ENCODE data around the gene ALDH3A2. TPM values are rescaled to one million over a fixed set of nuclear protein-coding genes. Genes with fewer than 3 reads are reported as not detected.

ALDH3A2 gene
- polyA plus RNA-seq, 4 donors, result 68.6 to 153 (median 76.0) TPM

DNA sequence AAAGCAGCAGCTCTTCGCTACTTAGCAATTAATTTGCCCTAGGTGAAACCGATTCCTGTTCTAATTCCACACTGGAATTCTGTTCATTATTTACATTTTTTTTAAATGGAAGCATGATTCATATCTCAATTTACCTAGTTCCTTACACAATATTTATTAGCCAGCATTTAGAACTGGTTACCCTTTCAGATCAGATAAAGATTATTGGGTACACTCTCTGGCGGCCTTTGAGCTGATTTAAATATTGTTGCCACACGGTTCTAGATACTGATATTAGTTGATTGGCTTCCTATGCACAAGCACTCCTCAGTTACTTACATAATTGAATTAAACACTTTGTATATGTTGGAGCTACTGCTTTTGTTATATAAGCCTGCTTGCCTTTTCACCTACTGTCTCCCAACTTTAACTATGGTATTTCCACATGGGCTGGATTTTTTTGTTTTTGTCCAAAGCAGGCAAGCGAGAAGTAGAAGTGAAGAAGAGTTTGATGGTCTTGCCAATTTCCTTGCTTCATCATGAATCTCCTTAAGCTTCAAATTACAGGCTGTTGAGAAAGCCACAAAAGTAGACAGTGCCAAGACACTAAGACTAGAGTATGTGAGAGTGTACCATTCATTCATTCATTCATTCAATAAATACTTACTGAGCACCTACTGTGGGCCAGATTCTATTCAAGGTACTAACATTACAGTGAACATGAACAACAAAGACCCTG lies 3.9 kb upstream of the ALDH3A2 start:
- H3K9me3 ChIP-seq (ENCODE audit: control insufficient read depth in 2 of 2, insufficient read depth in 1 of 2, low read depth in 1 of 2, low read length in 1 of 2), result no peaks in the 10 kb centered on the region
- H3K4me1 ChIP-seq (ENCODE audit: control insufficient read depth in 3 of 3, insufficient read depth in 2 of 3, low read depth in 1 of 3, low read length in 2 of 3), result peaks cover 7 to 11% (median 10%) of the 10 kb centered on the region in 3 donors
- no peaks in the 10 kb centered on the region for H3K27me3 ChIP-seq (ENCODE audit: control insufficient read depth in 3 of 3, insufficient read depth in 3 of 3, low read length in 3 of 3)
- H3K4me3 ChIP-seq (ENCODE audit: low read depth in 1 of 3, low read length in 3 of 3), result no peak overlapping the region
- H3K36me3 ChIP-seq (ENCODE audit: control insufficient read depth in 3 of 3, insufficient read depth in 2 of 3, low read depth in 1 of 3, low read length in 3 of 3), result no peaks in the 10 kb centered on the region
- DNase-seq, result peak; percentile 15 to 84
- no peak overlapping the region for H3K27ac ChIP-seq (ENCODE audit: low read depth in 1 of 3, low read length in 2 of 3)
- WGBS, 3 donors, result 36 to 68% (median 52%) methylated on average over 5 of the region's 5 CpGs
- FAIRE-seq, result no peak

GRCh38 chr17:19645734-19646201 lies 2.8 kb upstream of the ALDH3A2 start:
- Histone ChIP-seq H3K27me3 (ENCODE audit: control insufficient read depth in 3 of 3, insufficient read depth in 3 of 3, low read length in 3 of 3) (no peaks in the 10 kb centered on the region), H3K9me3 (ENCODE audit: control insufficient read depth in 2 of 2, insufficient read depth in 1 of 2, low read depth in 1 of 2, low read length in 1 of 2) (no peaks in the 10 kb centered on the region), H3K27ac (ENCODE audit: low read depth in 1 of 3, low read length in 2 of 3) (no peak overlapping the region), H3K36me3 (ENCODE audit: control insufficient read depth in 3 of 3, insufficient read depth in 2 of 3, low read depth in 1 of 3, low read length in 3 of 3) (no peaks in the 10 kb centered on the region), H3K4me1 (ENCODE audit: control insufficient read depth in 3 of 3, insufficient read depth in 2 of 3, low read depth in 1 of 3, low read length in 2 of 3) (peaks cover 7 to 11% (median 10%) of the 10 kb centered on the region in 3 donors), H3K4me3 (ENCODE audit: low read depth in 1 of 3, low read length in 3 of 3) (no peak overlapping the region)
- FAIRE-seq (no peak), DNase-seq (peak; percentile 54 to 72)
- 18 to 26% (median 19%) methylated on average over 4 of the region's 4 CpGs for WGBS, 3 donors

DNA sequence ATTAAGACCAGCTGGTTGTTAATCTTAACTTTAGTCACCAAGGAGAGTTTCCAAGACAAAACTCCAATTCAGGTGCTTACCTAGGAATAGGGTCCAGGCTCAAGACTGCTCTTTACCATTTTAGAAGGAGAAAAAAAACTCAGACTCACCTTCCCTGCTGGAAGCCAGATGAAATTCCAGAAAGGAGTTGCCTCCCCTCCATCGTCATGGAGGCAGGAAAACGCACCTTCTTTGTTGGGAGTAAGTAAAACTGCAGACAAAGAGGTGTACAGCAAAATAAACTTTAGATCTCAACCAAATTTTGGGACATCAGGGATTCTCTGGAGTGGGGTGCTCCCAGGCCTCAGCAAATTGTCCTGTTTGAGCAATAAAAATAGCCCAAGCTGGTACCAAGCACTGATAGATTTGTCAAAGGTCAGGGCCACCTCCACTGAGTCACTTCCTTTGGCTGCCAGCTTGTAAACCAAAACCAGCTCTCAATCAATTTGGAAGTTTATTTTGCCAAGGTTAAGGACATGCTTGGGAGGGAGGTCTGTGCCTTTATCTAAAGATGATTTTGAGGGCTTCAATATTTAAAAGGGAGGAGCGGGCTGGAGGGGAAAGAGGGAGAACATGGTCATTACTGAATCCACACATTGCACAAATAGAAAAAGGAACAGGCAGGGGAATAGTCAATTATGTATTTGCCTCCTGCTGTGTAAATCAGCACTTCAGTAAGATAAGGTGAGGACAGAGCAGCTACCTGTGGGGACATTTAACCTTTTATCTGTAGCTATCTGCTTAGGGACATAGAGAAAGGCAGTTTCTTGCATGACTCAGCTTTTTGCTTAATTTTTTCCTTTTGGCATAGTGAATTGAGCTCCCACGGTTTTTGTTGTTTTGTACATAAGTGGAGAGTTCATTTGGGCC lies 1.5 kb upstream of the ALDH3A2 start:
- no peaks in the 10 kb centered on the region for H3K9me3 ChIP-seq (ENCODE audit: control insufficient read depth in 2 of 2, insufficient read depth in 1 of 2, low read depth in 1 of 2, low read length in 1 of 2)
- no peaks in the 10 kb centered on the region for H3K27me3 ChIP-seq (ENCODE audit: control insufficient read depth in 3 of 3, insufficient read depth in 3 of 3, low read length in 3 of 3)
- peak overlapping the region in 2 of 3 donors; percentile 62 to 93 for H3K4me3 ChIP-seq (ENCODE audit: low read depth in 1 of 3, low read length in 3 of 3)
- peak overlapping the region; percentile 51 to 98 (median 90) for H3K27ac ChIP-seq (ENCODE audit: low read depth in 1 of 3, low read length in 2 of 3)
- peaks cover 9 to 18% (median 11%) of the 10 kb centered on the region in 3 donors for H3K4me1 ChIP-seq (ENCODE audit: control insufficient read depth in 3 of 3, insufficient read depth in 2 of 3, low read depth in 1 of 3, low read length in 2 of 3)
- no peaks in the 10 kb centered on the region for H3K36me3 ChIP-seq (ENCODE audit: control insufficient read depth in 3 of 3, insufficient read depth in 2 of 3, low read depth in 1 of 3, low read length in 3 of 3)
- no peak for FAIRE-seq
- peak; percentile 17 to 60 for DNase-seq
- 42 to 70% (median 57%) methylated on average over 4 of the region's 4 CpGs for WGBS, 3 donors

- peaks cover 10 to 21% (median 11%) of the 10 kb centered on the region in 3 donors for H3K4me1 ChIP-seq (ENCODE audit: control insufficient read depth in 3 of 3, insufficient read depth in 2 of 3, low read depth in 1 of 3, low read length in 2 of 3)
- peak; percentile 55 to 80 for DNase-seq
These were observed 665 bp upstream of the ALDH3A2 start for GRCh38 chr17:19647697-19648474.

DNA sequence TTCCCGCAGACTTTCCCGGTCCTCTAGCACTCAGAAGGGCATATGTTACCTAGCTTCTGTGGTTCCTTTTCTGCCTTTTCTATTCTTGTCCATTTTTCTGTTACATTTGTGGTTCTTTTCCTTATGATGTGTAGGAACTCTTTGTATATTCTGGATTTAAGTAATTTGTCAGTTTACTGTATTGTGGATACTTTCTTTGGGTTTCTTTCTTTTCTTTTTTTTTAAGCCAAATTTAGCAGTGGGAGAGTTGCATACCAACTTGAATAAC lies 657 bp downstream of the ALDH3A2 start:
- H3K9me3 ChIP-seq (ENCODE audit: control insufficient read depth in 2 of 2, insufficient read depth in 1 of 2, low read depth in 1 of 2, low read length in 1 of 2), result peaks cover 0 to under 1% of the 10 kb centered on the region in 2 donors
- FAIRE-seq (no peak), DNase-seq (no peak)
- H3K4me3 ChIP-seq (ENCODE audit: low read depth in 1 of 3, low read length in 3 of 3), result peak overlapping the region; percentile 62 to 93 (median 64)
- 0 to 7% (median 3%) methylated on average over 2 of the region's 2 CpGs for WGBS, 3 donors
- peaks cover 0 to 12% (median 3%) of the 10 kb centered on the region in 3 donors for H3K36me3 ChIP-seq (ENCODE audit: control insufficient read depth in 3 of 3, insufficient read depth in 2 of 3, low read depth in 1 of 3, low read length in 3 of 3)
- H3K4me1 ChIP-seq (ENCODE audit: control insufficient read depth in 3 of 3, insufficient read depth in 2 of 3, low read depth in 1 of 3, low read length in 2 of 3), result peaks cover 10 to 21% (median 11%) of the 10 kb centered on the region in 3 donors
- H3K27me3 ChIP-seq (ENCODE audit: control insufficient read depth in 3 of 3, insufficient read depth in 3 of 3, low read length in 3 of 3), result no peaks in the 10 kb centered on the region
- H3K27ac ChIP-seq (ENCODE audit: low read depth in 1 of 3, low read length in 2 of 3), result peak overlapping the region; percentile 84 to 98 (median 90)

More at GRCh38 chr17:19647697-19648474, 665 bp upstream of the ALDH3A2 start:
- Histone ChIP-seq H3K4me3 (ENCODE audit: low read depth in 1 of 3, low read length in 3 of 3) (peak overlapping the region; percentile 62 to 93 (median 75)), H3K27me3 (ENCODE audit: control insufficient read depth in 3 of 3, insufficient read depth in 3 of 3, low read length in 3 of 3) (no peaks in the 10 kb centered on the region), H3K36me3 (ENCODE audit: control insufficient read depth in 3 of 3, insufficient read depth in 2 of 3, low read depth in 1 of 3, low read length in 3 of 3) (peaks cover 0 to under 1% (median 0%) of the 10 kb centered on the region in 3 donors), H3K27ac (ENCODE audit: low read depth in 1 of 3, low read length in 2 of 3) (peak overlapping the region; percentile 51 to 98 (median 90)), H3K9me3 (ENCODE audit: control insufficient read depth in 2 of 2, insufficient read depth in 1 of 2, low read depth in 1 of 2, low read length in 1 of 2) (no peaks in the 10 kb centered on the region)
- 2 to 3% (median 2%) methylated on average over 26 to 37 of the region's 37 CpGs for WGBS, 3 donors
- FAIRE-seq, result no peak

- H3K27me3 ChIP-seq (ENCODE audit: control insufficient read depth in 3 of 3, insufficient read depth in 3 of 3, low read length in 3 of 3), result no peaks in the 10 kb centered on the region
- H3K27ac ChIP-seq (ENCODE audit: low read depth in 1 of 3, low read length in 2 of 3), result peak overlapping the region in 1 of 3 donors; percentile 7
- peaks cover 7 to 21% (median 8%) of the 10 kb centered on the region in 3 donors for H3K4me1 ChIP-seq (ENCODE audit: control insufficient read depth in 3 of 3, insufficient read depth in 2 of 3, low read depth in 1 of 3, low read length in 2 of 3)
- peaks cover 0 to 19% (median 8%) of the 10 kb centered on the region in 3 donors for H3K36me3 ChIP-seq (ENCODE audit: control insufficient read depth in 3 of 3, insufficient read depth in 2 of 3, low read depth in 1 of 3, low read length in 3 of 3)
- DNase-seq (no peak), FAIRE-seq (no peak)
- WGBS, 3 donors, result 33 to 54% (median 41%) methylated on average over 1 of the region's 1 CpG
- H3K4me3 ChIP-seq (ENCODE audit: low read depth in 1 of 3, low read length in 3 of 3), result peak overlapping the region in 1 of 3 donors; percentile 62
- peaks cover 0 to 6% of the 10 kb centered on the region in 2 donors for H3K9me3 ChIP-seq (ENCODE audit: control insufficient read depth in 2 of 2, insufficient read depth in 1 of 2, low read depth in 1 of 2, low read length in 1 of 2)
These were observed 2.3 kb downstream of the ALDH3A2 start for GRCh38 chr17:19650826-19651225.

GRCh38 chr17:19651451-19652238 lies 3.1 kb downstream of the ALDH3A2 start:
- 24 to 61% (median 43%) methylated on average over 5 of the region's 5 CpGs for WGBS, 3 donors
- H3K4me3 ChIP-seq (ENCODE audit: low read depth in 1 of 3, low read length in 3 of 3), result no peak overlapping the region
- peak overlapping the region in 2 of 3 donors; percentile 7 to 39 for H3K27ac ChIP-seq (ENCODE audit: low read depth in 1 of 3, low read length in 2 of 3)
- H3K27me3 ChIP-seq (ENCODE audit: control insufficient read depth in 3 of 3, insufficient read depth in 3 of 3, low read length in 3 of 3), result no peaks in the 10 kb centered on the region
- peaks cover 5 to 22% (median 8%) of the 10 kb centered on the region in 3 donors for H3K36me3 ChIP-seq (ENCODE audit: control insufficient read depth in 3 of 3, insufficient read depth in 2 of 3, low read depth in 1 of 3, low read length in 3 of 3)
- FAIRE-seq (no peak), DNase-seq (peak; percentile 51 to 67)
- peaks cover 0 to 6% of the 10 kb centered on the region in 2 donors for H3K9me3 ChIP-seq (ENCODE audit: control insufficient read depth in 2 of 2, insufficient read depth in 1 of 2, low read depth in 1 of 2, low read length in 1 of 2)
- peaks cover 7 to 21% (median 7%) of the 10 kb centered on the region in 3 donors for H3K4me1 ChIP-seq (ENCODE audit: control insufficient read depth in 3 of 3, insufficient read depth in 2 of 3, low read depth in 1 of 3, low read length in 2 of 3)
